Activated T-cell treated with anti-CD3 and anti-CD28 coated beads for 1 hour (primary cell): ENCODE results near the gene ALKBH1.
"Not testable (repeated sequence)": the region's sequence is repeated elsewhere in the genome, so short reads cannot be mapped to it uniquely, and the experiment has no call there.

Experiments
- DNase-seq: peaks from one replicate; pipeline ENCODE4 v3.0.0-alpha.2; 2020; ENCODE audit warnings: low read depth

ALKBH1 gene, protein sequence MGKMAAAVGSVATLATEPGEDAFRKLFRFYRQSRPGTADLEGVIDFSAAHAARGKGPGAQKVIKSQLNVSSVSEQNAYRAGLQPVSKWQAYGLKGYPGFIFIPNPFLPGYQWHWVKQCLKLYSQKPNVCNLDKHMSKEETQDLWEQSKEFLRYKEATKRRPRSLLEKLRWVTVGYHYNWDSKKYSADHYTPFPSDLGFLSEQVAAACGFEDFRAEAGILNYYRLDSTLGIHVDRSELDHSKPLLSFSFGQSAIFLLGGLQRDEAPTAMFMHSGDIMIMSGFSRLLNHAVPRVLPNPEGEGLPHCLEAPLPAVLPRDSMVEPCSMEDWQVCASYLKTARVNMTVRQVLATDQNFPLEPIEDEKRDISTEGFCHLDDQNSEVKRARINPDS

DNA sequence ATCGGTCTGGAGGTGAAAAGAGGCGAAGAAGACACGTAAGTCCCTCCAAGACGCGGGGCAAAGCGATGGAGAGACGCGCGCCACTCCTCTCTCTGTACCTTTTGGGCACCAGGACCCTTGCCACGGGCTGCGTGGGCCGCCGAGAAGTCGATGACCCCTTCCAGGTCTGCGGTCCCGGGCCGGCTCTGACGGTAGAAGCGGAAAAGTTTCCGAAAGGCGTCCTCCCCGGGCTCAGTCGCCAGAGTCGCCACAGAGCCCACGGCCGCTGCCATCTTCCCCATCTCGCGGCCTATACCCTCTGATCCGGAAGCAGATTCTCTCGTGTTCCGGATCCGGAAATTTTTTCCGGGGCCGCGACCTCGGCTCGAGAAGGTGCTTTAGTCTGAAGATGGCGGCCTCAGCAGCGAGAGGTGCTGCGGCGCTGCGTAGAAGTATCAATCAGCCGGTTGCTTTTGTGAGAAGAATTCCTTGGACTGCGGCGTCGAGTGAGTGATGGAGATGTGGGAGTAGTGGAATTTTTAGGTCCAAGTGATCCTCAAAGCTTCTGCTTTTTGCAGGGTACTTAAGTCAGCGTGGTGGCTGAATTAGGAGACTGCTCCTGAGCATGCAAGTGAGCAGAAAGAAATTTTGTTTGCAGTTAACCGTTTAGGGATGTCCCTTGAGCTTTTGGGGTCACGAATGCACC is at the start of gene ALKBH1, which contains the start of gene SLIRP:
TSS of gene ALKBH1 (minus strand) at position 300 of the 685 bp plus-strand sequence. CDS start at position 281, 19 bp downstream.
TSS of gene SLIRP (plus strand) at position 380 of the 685 bp plus-strand sequence. CDS start at position 389, 9 bp downstream.
- DNase-seq = peak; percentile 78

DNA sequence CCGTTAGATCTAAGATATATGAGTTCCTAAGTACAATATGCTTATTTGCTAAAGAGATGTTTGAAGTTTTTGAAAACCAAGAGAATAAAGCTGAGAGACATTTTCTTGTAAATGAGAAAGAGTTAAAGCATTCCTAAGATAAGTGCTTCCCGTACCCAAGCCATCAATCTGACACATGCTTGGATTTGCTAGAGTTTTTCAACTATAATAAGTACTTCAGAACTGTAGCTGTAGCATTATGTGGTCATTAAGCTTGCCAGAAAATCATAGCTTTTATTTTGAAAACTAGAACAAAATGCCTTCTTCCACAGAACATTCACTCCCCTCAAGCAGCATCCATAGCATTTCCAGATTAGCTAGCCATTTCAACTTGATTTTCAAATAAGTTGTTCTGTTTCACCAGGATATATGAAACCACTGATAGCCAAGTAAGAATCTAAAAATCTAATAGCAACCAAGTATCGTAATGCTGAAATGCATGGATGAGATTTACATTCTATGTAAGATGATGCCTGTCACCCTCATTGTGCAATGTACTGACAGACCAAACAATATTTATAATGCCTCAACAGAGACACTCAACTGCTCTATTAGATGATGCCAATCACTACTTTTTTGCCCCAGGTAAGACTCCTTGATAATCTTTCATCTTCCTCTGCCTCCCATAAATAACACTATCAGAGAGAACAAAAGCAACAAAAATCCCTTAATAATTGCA is 45.1 kb upstream of the ALKBH1 start:
- no peak for DNase-seq

DNA sequence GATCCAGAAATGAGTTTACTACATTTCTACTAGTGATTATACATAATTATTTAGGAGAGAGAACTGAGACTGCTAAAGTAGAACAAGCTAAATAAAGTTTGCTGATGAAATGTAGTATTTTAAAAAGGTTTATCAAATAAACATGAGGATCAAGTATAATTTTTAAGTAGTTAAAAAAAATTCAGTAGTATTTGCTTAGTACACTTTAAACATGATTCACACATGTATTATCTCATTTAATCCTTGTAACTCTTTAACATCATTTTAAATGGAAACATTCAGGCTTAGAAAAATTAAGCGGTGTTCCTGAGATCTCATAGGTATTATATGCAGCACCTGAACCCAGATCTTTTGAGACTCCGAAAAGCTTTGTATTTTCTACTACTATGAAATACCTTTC is 44.4 kb upstream of the ALKBH1 start:
- no peak for DNase-seq

DNA sequence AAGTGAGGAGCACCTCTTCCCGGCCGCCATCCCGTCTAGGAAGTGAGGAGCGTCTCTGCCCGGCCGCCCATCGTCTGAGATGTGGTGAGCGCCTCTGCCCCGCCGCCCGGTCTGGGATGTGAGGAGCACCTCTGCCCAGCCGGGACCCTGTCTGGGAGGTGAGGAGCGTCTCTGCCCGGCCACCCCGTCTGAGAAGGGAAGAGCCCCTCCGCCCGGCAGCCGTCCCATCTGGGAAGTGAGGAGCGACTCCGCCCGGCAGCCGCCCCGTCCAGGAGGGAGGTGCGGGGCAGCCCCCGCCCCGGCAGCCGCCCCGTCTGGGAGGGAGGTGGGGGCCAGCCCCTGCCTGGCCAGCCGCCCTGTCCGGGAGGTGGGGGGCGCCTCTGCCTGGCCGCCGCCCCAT is 39.6 kb upstream of the ALKBH1 start:
- DNase-seq = not testable (repeated sequence)

DNA sequence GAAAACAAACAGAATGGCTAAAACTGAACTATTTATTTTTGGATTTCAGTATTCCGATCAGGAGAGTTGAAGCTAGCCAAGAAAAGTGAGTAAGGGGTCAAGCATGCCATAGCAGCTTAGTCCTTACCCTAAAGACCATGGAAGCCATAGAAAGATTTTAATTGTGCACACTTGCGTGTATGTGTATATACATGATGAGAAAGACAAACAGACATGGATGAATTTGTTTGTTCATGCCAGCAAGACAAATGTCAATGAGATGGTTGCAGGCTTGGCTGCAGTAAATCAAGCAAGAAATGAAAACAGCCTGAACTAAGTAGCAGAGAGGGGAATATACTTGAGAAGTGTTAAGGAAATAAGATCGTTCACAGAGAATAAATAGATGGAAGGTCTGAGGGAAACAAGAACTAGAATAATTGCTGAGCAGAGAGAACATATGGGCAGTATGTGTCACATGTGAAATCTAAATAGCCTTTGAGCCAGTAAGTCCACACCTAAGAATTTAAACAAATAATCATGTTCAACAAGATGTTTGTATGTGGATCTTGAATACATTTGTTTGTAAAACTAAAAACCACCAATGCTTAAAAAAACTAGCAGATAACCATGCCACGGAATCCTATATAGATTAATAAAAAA is 38.4 kb upstream of the ALKBH1 start:
- DNase-seq = no peak

DNA sequence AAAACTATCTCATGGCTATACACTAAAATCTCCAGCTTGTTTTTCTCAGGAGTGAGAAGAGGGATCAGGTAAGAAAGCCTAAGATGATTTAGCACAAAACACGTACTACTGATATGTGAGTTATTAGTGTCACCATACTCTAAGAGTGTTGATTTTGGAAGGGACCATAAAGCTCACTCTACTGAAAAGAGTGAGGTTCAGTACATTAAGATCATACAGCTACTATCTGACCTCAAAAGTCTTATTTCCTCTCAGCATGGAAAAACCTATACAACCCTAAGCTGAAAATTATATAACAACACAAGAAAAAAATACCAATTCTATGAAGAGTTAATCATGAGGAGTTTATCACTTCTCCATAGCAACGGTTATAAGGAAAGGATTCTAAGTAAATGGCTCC is 33.6 kb upstream of the ALKBH1 start:
- no peak for DNase-seq

DNA sequence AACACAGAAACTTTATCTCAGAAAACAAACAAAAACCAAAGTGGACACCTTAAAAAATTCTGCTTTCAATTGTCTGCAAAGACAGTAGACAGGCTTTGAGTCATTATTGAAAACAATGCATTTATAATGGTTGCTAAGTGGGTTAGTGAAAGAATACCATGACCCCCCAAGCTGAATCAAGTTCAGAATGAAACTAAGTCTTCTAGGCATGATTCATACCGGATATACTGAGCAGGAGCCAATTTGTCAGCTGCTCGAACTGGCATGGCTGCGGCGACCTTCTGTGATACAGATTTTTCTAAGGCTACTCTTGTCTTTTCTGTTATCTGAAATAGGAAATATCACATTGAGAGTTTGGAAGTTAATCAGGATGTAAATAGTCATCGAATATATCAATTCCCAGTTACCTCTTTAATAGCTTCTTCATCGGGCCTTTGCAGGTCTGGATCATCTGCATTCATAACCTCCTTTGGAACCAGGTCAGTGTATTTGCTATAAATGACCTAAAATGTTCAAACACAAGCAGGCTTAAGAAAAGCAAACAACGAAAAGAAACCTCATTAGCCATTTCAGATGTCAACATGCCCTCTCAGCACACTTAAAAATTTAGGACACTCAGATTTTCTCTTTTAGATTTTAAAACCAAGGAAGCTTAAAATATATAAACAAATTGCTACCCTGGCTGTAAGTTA is 30.9 kb upstream of the ALKBH1 start:
- DNase-seq = no peak

DNA sequence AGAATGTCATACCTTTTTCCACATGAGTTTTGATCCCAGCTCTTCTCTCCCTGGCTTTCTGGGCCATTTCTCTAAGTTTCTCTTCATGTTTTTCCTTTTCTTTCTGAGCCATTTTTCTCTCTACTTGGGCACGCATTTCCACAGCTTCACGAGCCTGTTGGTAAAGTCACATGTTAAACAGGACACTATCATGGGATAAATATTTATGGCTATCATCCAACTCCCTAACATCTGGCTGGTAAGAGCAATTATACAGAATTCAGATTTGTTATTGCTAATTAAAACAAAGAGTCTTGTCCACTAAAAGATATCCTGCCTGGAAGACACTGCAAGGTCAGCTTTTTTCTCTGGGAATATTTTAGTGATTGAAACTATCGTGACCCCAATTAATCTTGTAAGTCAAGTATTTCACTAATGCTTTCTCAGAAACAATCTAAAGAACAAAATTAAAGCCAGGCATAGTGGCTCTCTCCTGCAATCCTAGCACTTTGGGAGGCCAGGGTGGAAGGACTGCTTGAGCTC is 23.2 kb upstream of the ALKBH1 start:
- DNase-seq = no peak

DNA sequence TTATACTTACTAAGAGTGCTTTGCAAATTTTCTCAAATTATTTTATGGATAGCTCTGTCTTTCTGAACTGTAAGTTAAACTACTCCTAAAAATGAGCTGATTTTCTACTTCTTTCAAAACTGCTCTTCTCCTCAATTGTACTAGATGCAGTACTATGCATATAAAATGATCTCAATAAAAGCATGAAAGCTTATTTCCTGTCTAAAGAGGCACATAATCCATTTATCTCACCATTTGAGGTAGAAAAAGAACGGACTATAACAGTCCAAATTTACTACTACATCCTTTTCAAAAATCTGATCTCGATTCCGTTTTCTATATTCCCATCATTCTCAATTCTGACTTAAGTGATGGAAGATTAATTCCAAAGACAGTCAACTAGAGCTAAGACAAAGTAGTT is 14.5 kb upstream of the ALKBH1 start:
- no peak for DNase-seq

DNA sequence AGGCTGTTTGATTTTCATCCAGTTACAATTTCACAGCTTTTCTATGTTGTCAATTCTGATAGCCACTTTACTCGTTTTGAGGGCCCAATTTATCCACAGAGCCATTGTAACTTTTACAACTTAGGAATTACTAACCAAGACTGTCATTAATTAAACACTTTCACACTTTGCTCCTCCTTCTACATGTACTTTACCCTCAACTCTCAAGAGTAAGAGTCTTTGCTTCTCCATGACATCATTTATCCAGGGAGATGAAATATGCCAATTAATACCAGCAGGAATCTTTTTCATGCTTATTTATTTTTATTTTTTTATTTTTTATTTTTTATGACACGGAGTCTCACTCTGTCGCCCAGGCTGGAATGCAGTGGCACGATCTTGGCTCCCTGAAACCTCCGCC is 13.6 kb upstream of the ALKBH1 start:
- DNase-seq = no peak

DNA sequence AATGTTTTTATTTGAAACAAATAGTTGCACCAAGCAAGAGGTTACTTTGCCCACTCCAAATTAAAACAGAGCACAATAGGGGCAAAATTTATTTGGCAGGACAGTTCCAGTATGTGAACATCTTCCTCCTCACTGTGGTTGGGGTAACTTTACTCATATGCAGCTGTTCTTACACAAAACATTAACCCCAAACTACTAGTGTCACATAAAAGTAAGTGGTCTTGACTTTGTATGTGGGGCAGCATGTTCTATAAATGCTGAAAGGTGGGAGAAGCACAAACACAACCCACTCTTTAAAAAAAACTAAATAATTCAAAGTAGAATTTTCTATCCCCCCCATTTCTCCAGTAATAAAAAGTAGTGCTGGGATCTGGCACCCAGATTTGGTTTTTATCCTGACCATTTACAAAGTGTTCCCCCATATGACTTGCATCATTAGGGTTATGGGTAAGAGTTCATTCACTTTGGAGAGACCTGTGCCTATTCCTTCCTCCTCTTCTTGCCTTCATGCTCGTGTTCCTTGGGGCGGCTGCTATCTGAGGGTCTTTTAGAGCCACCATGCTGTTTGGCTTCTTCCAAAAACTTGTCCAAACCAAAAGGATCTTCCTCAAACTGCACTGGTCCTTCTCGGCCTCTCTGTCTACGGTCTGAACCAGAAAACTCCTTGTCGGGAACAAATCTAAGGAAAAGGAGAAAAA is 9.9 kb upstream of the ALKBH1 start:
- DNase-seq = no peak

DNA sequence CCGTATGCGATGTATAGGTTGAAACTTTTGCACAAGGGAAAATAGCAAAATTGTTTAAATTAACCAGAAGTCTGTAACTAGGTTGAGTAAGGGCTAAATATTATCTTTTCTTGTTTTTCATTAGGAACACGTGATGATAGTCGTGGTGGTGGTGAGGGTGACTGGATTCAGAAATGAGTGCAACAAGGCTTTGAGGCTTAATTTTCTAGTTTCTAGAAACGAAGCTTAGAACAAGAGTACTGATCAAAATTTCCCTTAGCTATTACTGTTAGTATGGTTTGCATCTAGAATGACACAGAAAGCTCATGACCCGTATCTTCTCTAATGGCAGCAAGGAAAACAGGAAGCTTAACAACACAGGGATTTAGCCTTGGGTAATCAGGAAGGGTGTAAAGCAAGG is 7.1 kb upstream of the ALKBH1 start:
- no peak for DNase-seq

DNA sequence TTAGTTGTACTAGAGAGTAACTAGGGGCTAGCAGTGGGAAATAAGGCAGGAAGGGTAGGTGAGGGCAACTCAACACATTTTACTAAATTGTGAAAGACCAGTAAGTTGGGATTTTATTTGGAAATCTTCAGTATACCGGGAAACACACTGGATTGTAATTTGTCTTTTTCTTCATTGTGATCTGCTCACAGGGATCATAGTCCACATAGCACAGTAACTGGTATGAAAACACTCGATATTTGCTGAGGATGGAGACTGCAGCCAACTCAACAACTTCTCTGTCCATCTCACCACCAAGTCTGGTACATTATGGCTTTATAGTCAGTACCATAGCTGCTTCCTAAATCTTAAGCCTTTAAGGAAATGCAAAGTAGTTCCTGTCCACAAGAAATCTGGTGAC is 2.5 kb upstream of the ALKBH1 start:
- DNase-seq = no peak

DNA sequence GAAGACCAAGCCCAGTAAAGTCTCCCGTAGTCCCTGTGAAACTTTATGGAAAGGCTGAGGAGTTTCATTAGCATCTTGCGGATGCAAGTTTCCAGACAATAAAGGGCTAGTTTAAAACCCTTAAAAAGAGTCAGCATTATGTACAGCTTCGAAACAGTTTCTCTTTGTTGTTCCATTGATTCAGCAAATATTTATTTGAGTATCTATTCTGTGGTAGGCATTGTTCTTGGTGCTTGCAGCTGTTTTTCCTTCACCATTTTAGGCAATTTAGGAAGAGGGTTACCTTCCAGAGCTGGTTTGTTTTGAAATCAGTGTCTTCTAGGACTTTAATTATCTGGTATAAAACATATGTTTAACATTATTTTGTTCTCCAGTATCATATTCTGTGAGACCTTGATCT is 1.6 kb upstream of the ALKBH1 start:
- no peak for DNase-seq

DNA sequence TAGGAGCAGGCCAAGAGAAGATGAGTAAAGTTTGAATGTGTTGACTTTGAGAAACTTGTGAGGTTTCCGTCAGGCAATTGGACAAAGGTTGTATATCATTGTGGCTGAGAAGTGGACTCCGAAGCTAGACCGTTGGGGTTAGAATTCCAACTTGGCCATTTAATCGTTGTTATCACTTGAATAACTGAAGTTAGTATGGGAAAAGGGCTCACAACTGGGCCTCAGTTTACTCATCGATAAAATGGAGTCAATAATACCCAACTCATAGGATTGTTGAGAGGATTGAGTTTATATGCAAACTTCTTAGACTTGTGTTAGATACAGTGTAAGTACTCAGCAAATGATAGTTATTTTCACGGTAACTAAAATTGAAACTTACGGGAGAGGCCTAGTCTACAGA is 926 bp upstream of the ALKBH1 start:
- no peak for DNase-seq

DNA sequence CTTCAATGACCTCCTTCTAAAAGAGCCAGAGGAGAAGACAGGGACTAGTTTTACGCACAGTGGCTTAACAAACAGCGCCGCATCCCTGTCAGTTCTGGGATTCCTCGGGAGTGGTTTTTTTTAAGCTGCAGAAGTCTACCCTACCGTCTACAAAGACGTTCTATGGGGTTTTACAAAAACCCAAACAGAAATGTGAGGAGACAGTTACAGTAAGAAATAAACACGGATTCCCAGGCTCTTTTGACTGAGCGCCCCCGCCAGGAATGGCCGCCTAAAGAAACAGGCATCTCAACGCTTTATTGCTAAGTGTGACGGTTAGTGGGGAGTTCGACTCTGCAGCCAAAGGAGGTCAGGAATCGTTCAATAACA is 484 bp downstream of the ALKBH1 start:
- DNase-seq = peak; percentile 12

DNA sequence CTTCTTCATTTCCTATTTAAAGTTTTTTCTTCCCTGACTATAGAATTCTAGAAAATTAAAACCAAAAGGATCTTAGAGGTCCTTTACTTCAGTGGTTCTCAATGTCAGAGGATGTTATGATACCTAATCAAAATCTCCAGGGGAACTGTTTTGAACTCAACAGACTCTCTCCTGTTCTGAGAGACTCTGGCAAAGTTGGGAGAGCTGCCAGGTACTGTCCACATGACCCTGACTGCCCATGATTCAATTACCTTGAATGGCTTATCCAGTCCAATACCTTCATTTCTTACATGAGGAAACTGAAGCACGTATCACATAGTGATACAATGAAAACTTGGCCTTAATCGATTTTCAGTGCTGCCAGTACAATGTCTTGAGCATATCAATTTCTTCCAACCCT is 16.6 kb downstream of the ALKBH1 start:
- DNase-seq = no peak

DNA sequence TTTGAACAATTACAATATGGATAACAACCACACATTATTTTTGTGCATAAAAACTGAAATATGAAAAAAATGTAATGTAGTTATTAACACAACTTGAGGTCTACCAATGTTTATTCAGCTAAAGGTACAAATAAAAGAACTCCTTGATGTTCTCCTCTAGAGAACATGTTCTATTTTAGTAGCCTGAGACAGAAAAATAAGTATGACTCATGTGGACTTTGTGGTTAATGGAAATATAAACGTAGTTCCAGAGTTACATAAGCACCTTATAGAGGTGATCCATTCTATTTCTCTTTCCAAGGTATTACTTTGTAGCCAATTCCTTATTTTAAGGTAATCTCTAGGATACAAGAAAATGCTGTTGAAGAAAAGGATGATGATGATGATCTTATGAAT is 25.7 kb downstream of the ALKBH1 start:
- DNase-seq = no peak

DNA sequence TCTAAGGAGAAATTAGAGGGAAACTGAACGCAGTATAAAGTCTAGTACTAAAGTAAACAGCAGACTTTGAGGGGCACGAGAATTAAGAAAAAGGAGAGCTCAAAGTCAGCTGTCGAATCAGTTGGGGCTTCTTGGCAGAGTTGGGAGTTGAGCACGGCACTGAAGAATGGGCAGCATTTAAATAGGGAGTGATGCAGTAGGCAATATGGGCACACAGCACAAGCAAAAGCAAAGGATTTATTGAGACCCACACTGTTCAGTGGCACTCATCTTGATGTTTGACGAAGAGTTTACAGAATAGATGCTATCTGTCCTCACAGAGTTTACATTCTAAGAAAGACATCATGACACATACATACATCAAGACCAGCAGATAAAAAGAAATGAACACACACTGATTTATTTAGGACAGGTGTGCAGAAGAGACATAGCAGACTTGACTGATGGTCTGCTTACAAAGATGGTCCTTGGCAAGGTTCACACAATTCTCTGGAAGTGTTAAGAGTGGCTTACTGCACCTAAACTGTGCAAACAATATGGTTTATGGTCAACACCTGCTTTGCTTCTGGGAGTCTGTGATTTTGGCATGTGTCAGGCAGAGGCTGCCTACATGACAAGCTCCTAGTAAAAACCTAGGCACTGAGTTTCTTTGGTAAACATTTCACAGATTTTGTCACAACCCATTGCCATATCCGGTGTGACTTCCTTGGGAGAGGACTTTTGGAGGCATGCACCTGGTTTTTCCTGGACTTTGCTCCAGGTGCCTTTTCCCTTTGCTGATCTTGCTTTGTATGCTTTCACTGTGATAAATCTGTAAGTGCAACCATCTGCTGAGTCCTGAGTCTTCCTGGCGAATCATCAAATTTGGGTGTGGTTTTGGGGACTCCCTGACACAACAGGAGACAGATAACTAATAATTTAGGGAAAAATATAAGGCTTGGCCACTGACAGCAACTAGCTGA is 26.3 kb downstream of the ALKBH1 start:
- no peak for DNase-seq

DNA sequence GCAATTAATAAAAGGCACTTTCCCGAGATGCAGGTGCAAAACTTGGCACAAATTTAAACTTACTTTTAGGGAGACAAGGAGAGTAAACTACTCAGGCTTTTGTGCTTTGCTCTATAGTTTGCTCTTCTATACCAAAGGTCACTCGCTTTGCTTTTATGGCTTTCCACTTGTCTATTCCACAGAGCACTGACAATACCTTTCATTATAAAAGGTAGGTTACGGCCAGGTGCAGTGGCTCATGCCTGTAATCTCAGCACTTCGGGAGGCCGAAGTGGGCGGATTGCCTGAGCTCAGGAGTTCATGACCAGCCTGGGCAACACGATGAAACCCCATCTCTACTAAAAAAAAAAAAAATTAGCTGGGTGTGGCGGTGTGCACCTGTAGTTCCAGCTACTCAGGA is 32.9 kb downstream of the ALKBH1 start:
- DNase-seq = no peak
